ENCODE measurements around the gene TBXAS1.

The TBXAS1 gene

DNA sequence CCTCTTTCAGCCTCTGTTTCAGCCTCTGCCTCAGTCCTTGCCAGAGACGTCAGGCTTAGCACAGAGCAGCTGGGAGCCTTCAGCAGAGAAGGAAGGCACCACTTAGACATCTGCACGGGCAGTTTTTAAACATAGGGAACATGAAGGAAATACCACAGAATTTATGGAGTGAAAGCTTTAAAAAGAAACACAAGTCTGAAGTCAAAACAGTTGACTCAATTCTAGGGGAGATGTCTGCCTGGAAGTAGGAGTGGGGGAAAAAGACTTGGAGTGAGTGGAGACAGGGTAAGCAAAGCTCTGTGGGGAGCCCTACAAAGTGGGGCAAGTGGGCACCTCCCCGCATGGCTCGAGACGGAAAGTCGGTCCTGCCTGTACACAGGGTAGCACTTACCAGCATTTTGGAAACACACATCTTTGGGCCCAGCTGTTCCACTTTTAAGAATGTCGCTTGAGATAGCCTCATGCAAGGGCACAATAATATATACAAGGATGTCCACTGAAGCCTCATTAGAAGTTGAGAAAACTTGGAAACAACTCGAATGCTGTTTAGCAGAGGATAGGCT is 5.0 kb upstream of the TBXAS1 start:
- Histone ChIP-seq H4K20me1 (ENCODE audit: low read depth, low read length) (no peaks in the 10 kb centered on the region), H2AFZ (ENCODE audit: low read depth, low read length, severe bottlenecking) (no peak overlapping the region), H3K9me3 (ENCODE audit: insufficient read depth, low read length) (no peaks in the 10 kb centered on the region), H3K4me2 (ENCODE audit: low read depth, low read length, poor library complexity, severe bottlenecking) (no peak overlapping the region), H3K9me2 (replicated peaks; ENCODE audit: insufficient read depth, low read length) (no peaks in the 10 kb centered on the region), H3K9ac (ENCODE audit: low read length) (no peak overlapping the region), H3K79me2 (ENCODE audit: insufficient read depth, low read length) (no peaks in the 10 kb centered on the region), H3K27ac (ENCODE audit: low read depth, low read length) (no peak overlapping the region), H3F3A (ENCODE audit: insufficient read depth) (no peaks in the 10 kb centered on the region), H3K4me3 (ENCODE audit: insufficient read depth, low read length, poor library complexity, severe bottlenecking) (no peak overlapping the region), H3K36me3 (ENCODE audit: low read length) (no peaks in the 10 kb centered on the region), H3K27me3 (ENCODE audit: low read length) (no peaks in the 10 kb centered on the region)
- TF ChIP-seq EZH2phosphoT487 (conservative IDR thresholded peaks at IDR 0.05; ENCODE audit: low read length), result no peak
- TF ChIP-seq, protein P1, sequence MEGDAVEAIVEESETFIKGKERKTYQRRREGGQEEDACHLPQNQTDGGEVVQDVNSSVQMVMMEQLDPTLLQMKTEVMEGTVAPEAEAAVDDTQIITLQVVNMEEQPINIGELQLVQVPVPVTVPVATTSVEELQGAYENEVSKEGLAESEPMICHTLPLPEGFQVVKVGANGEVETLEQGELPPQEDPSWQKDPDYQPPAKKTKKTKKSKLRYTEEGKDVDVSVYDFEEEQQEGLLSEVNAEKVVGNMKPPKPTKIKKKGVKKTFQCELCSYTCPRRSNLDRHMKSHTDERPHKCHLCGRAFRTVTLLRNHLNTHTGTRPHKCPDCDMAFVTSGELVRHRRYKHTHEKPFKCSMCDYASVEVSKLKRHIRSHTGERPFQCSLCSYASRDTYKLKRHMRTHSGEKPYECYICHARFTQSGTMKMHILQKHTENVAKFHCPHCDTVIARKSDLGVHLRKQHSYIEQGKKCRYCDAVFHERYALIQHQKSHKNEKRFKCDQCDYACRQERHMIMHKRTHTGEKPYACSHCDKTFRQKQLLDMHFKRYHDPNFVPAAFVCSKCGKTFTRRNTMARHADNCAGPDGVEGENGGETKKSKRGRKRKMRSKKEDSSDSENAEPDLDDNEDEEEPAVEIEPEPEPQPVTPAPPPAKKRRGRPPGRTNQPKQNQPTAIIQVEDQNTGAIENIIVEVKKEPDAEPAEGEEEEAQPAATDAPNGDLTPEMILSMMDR (IDR thresholded peaks at IDR 0.05; ENCODE audit: insufficient read depth, low read length, poor library complexity, severe bottlenecking), result no peak

DNA sequence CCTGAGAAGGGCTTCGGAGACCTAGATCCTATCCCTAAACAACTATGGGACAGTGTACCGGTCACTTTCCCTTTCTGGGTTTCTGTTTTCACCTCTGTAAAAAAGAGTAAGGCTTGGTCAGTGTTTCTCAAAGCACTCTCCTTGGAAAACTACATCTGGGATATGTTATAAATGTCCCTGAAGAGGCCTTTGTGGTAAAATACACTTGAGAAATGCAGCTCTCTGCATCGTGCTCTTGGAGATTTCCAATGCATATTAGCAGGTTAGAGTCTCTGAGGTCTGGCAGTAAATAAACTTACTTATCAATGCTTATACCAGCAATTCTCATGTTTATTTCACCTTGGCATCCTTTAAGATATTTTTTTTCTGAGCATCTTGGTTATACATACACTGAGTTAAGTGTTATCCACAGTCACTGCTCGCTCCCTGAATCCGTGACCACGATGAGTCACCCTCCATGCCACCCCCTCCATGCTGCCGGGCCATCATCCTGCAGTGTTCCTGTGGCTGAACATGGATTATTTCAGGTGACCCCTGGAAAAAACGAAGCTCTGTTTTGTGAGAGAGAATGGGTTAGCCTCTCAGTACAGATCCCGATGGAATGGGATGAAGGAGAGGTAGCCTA is 3.3 kb upstream of the TBXAS1 start:
- no peak overlapping the region for H3K9ac ChIP-seq (ENCODE audit: low read length)
- H2AFZ ChIP-seq (ENCODE audit: low read depth, low read length, severe bottlenecking), result no peak overlapping the region
- H3K79me2 ChIP-seq (ENCODE audit: insufficient read depth, low read length), result no peaks in the 10 kb centered on the region
- no peak overlapping the region for H3K4me2 ChIP-seq (ENCODE audit: low read depth, low read length, poor library complexity, severe bottlenecking)
- no peaks in the 10 kb centered on the region for H3K9me2 ChIP-seq (replicated peaks; ENCODE audit: insufficient read depth, low read length)
- no peaks in the 10 kb centered on the region for H3K36me3 ChIP-seq (ENCODE audit: low read length)
- no peaks in the 10 kb centered on the region for H3F3A ChIP-seq (ENCODE audit: insufficient read depth)
- no peaks in the 10 kb centered on the region for H3K27me3 ChIP-seq (ENCODE audit: low read length)
- no peak overlapping the region for H3K4me3 ChIP-seq (ENCODE audit: insufficient read depth, low read length, poor library complexity, severe bottlenecking)
- no peak overlapping the region for H3K27ac ChIP-seq (ENCODE audit: low read depth, low read length)
- TF ChIP-seq EZH2phosphoT487 (conservative IDR thresholded peaks at IDR 0.05; ENCODE audit: low read length), result no peak
- TF ChIP-seq, protein P1 (IDR thresholded peaks at IDR 0.05; ENCODE audit: insufficient read depth, low read length, poor library complexity, severe bottlenecking), result no peak
- no peaks in the 10 kb centered on the region for H3K9me3 ChIP-seq (ENCODE audit: insufficient read depth, low read length)
- H4K20me1 ChIP-seq (ENCODE audit: low read depth, low read length), result no peaks in the 10 kb centered on the region

DNA sequence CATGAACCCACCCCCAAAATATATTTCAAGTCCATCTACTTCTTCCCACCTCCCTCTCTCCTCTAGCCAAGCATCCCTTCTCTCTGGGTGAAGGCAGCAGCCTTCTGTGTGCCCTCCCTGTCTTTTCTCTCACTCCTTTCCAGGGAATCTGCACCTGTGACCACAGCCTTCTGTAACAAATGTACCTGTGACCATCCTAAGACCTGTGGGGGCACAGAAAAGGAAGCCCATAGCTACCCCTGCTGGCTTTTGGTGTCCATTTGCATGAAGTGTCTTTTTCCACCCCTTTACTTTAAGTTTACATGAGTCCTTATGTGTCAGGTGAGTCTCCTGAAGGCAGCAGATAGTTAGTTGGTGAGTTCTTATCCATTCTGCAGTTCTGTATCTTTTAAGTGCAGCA is 2.0 kb upstream of the TBXAS1 start:
- Histone ChIP-seq H3K4me3 (ENCODE audit: insufficient read depth, low read length, poor library complexity, severe bottlenecking) (no peak overlapping the region), H3K79me2 (ENCODE audit: insufficient read depth, low read length) (no peaks in the 10 kb centered on the region), H2AFZ (ENCODE audit: low read depth, low read length, severe bottlenecking) (no peak overlapping the region), H3K4me2 (ENCODE audit: low read depth, low read length, poor library complexity, severe bottlenecking) (no peak overlapping the region), H3K27me3 (ENCODE audit: low read length) (no peaks in the 10 kb centered on the region), H3K9ac (ENCODE audit: low read length) (no peak overlapping the region), H4K20me1 (ENCODE audit: low read depth, low read length) (no peaks in the 10 kb centered on the region), H3K9me2 (replicated peaks; ENCODE audit: insufficient read depth, low read length) (no peaks in the 10 kb centered on the region), H3K9me3 (ENCODE audit: insufficient read depth, low read length) (no peaks in the 10 kb centered on the region), H3K36me3 (ENCODE audit: low read length) (no peaks in the 10 kb centered on the region), H3F3A (ENCODE audit: insufficient read depth) (no peaks in the 10 kb centered on the region), H3K27ac (ENCODE audit: low read depth, low read length) (no peak overlapping the region)
- TF ChIP-seq, protein P1 (IDR thresholded peaks at IDR 0.05; ENCODE audit: insufficient read depth, low read length, poor library complexity, severe bottlenecking), result no peak
- no peak for TF ChIP-seq EZH2phosphoT487 (conservative IDR thresholded peaks at IDR 0.05; ENCODE audit: low read length)
